ENCODE data around the gene PPP5C. TPM values are rescaled to one million over a fixed set of nuclear protein-coding genes. Genes with fewer than 3 reads are reported as not detected.

Gene PPP5C
- total and polyA plus RNA-seq, 4 donors = 19.0 to 50.5 (median 28.3) TPM

- TF ChIP-seq TAF1 (conservative IDR thresholded peaks at IDR 0.05) (no peak), RXRA (IDR thresholded peaks at IDR 0.05) (no peak), FOXA1 (IDR thresholded peaks at IDR 0.05) (no peak)
- Histone ChIP-seq H3K4me3 (ENCODE audit: low read depth in 1 of 3, low read length in 3 of 3) (no peak overlapping the region), H3K9ac (ENCODE audit: low read depth in 1 of 2, low read length in 2 of 2) (no peak overlapping the region), H3K9me3 (ENCODE audit: control insufficient read depth in 4 of 4, low read length in 3 of 4) (no peaks in the 10 kb centered on the region), H3K36me3 (ENCODE audit: control insufficient read depth in 4 of 4, insufficient read depth in 3 of 4, low read depth in 1 of 4, low read length in 3 of 4) (no peaks in the 10 kb centered on the region), H3K27me3 (ENCODE audit: control insufficient read depth in 4 of 4, insufficient read depth in 4 of 4, low read length in 3 of 4) (peaks cover 0 to 6% (median 2%) of the 10 kb centered on the region in 4 donors), H3K4me1 (ENCODE audit: control insufficient read depth in 4 of 4, insufficient read depth in 4 of 4, low read length in 3 of 4) (peaks cover 0 to 8% (median under 1%) of the 10 kb centered on the region in 4 donors), H3K27ac (ENCODE audit: low read depth in 1 of 2, low read length in 2 of 2) (no peak overlapping the region)
- no peak for DNase-seq (ENCODE audit: low spot score)
- 89% methylated on average over 13 of the region's 13 CpGs for WGBS
Measured at GRCh38 chr19:46410205-46411087, 63.6 kb downstream of the PPP5C start.

GRCh38 chr19:46411088-46411924 is 64.4 kb downstream of the PPP5C start:
- Histone ChIP-seq H3K9ac (ENCODE audit: low read depth in 1 of 2, low read length in 2 of 2) (no peak overlapping the region), H3K4me3 (ENCODE audit: low read depth in 1 of 3, low read length in 3 of 3) (no peak overlapping the region), H3K36me3 (ENCODE audit: control insufficient read depth in 4 of 4, insufficient read depth in 3 of 4, low read depth in 1 of 4, low read length in 3 of 4) (no peaks in the 10 kb centered on the region), H3K27me3 (ENCODE audit: control insufficient read depth in 4 of 4, insufficient read depth in 4 of 4, low read length in 3 of 4) (peaks cover 0 to 6% (median 2%) of the 10 kb centered on the region in 4 donors), H3K9me3 (ENCODE audit: control insufficient read depth in 4 of 4, low read length in 3 of 4) (no peaks in the 10 kb centered on the region), H3K4me1 (ENCODE audit: control insufficient read depth in 4 of 4, insufficient read depth in 4 of 4, low read length in 3 of 4) (peaks cover 2 to 11% (median 3%) of the 10 kb centered on the region in 4 donors), H3K27ac (ENCODE audit: low read depth in 1 of 2, low read length in 2 of 2) (no peak overlapping the region)
- no peak for DNase-seq (ENCODE audit: low spot score)
- WGBS = 82% methylated on average over 13 of the region's 13 CpGs
- TF ChIP-seq, protein P1, sequence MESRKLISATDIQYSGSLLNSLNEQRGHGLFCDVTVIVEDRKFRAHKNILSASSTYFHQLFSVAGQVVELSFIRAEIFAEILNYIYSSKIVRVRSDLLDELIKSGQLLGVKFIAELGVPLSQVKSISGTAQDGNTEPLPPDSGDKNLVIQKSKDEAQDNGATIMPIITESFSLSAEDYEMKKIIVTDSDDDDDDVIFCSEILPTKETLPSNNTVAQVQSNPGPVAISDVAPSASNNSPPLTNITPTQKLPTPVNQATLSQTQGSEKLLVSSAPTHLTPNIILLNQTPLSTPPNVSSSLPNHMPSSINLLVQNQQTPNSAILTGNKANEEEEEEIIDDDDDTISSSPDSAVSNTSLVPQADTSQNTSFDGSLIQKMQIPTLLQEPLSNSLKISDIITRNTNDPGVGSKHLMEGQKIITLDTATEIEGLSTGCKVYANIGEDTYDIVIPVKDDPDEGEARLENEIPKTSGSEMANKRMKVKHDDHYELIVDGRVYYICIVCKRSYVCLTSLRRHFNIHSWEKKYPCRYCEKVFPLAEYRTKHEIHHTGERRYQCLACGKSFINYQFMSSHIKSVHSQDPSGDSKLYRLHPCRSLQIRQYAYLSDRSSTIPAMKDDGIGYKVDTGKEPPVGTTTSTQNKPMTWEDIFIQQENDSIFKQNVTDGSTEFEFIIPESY (IDR thresholded peaks at IDR 0.05) = no peak
- TF ChIP-seq JUND (IDR thresholded peaks at IDR 0.05) (no peak), NR2F2 (IDR thresholded peaks at IDR 0.05) (peak; percentile 22)

GRCh38 chr19:46411925-46412649 is 65.2 kb downstream of the PPP5C start:
- no peaks in the 10 kb centered on the region for H3K36me3 ChIP-seq (ENCODE audit: control insufficient read depth in 4 of 4, insufficient read depth in 3 of 4, low read depth in 1 of 4, low read length in 3 of 4)
- H3K27ac ChIP-seq (ENCODE audit: low read depth in 1 of 2, low read length in 2 of 2) = no peak overlapping the region
- peaks cover 2 to 12% (median 3%) of the 10 kb centered on the region in 4 donors for H3K4me1 ChIP-seq (ENCODE audit: control insufficient read depth in 4 of 4, insufficient read depth in 4 of 4, low read length in 3 of 4)
- no peak for DNase-seq (ENCODE audit: low spot score)
- peaks cover 0 to 6% (median 2%) of the 10 kb centered on the region in 4 donors for H3K27me3 ChIP-seq (ENCODE audit: control insufficient read depth in 4 of 4, insufficient read depth in 4 of 4, low read length in 3 of 4)
- H3K9me3 ChIP-seq (ENCODE audit: control insufficient read depth in 4 of 4, low read length in 3 of 4) = no peaks in the 10 kb centered on the region
- peak overlapping the region in 1 of 3 donors; percentile 3 for H3K4me3 ChIP-seq (ENCODE audit: low read depth in 1 of 3, low read length in 3 of 3)
- TF ChIP-seq HNF4G (IDR thresholded peaks at IDR 0.05) = no peak
- no peak for TF ChIP-seq GABPA (IDR thresholded peaks at IDR 0.05 in 1 of 2, conservative IDR thresholded peaks at IDR 0.05 in 1 of 2)
- TF ChIP-seq HNF4A (conservative IDR thresholded peaks at IDR 0.05) = no peak
- TF ChIP-seq EGR1 (IDR thresholded peaks at IDR 0.05; ENCODE audit: low read depth in 2 of 2) = no peak
- no peak for TF ChIP-seq SP1 (IDR thresholded peaks at IDR 0.05)
- TF ChIP-seq ATF3 (IDR thresholded peaks at IDR 0.05) = no peak
- no peak for TF ChIP-seq YY1 (IDR thresholded peaks at IDR 0.05)
- TF ChIP-seq RXRA (IDR thresholded peaks at IDR 0.05) = no peak
- TF ChIP-seq, protein P1 (IDR thresholded peaks at IDR 0.05) = no peak
- no peak for TF ChIP-seq MAX (IDR thresholded peaks at IDR 0.05)
- 36% methylated on average over 54 of the region's 54 CpGs for WGBS
- no peak overlapping the region for H3K9ac ChIP-seq (ENCODE audit: low read depth in 1 of 2, low read length in 2 of 2)

Data from liver (tissue), 9 donors.